HG03139 (cell line): ENCODE results near the gene OR5T2.
"Not testable (repeated sequence)": the region's sequence is repeated elsewhere in the genome, so short reads cannot be mapped to it uniquely, and the experiment has no call there.

Experiments
- ATAC-seq: cut with Tn5 transposase; IDR thresholded peaks from one replicate; pipeline ENCODE4 v1.9.1; 2021; ENCODE audit not compliant: unreplicated experiment

OR5T2 gene

GRCh38 chr11:56234155-56234554 is at the start of gene OR5T2:
OR5T2 (minus strand) TSS chr11:56234255; CDS start chr11:56233062, 1,193 bp downstream.
- no peak for ATAC-seq

- no peak for ATAC-seq
Measured at GRCh38 chr11:56273854-56274253, 39.8 kb upstream of the OR5T2 start, which contains the start of gene OR5T1. OR5T1 (plus strand) TSS chr11:56274154; CDS start chr11:56275639, 1,485 bp downstream.

- no peak for ATAC-seq
Measured at GRCh38 chr11:56271092-56271491, 37.0 kb upstream of the OR5T2 start.

GRCh38 chr11:56251954-56252353 is 17.9 kb upstream of the OR5T2 start, which contains the start of gene OR5T3:
OR5T3 (plus strand) TSS chr11:56252254; CDS start chr11:56252254, 0 bp downstream.
- no peak for ATAC-seq

GRCh38 chr11:56219735-56220134 is 14.3 kb downstream of the OR5T2 start:
- not testable (repeated sequence) for ATAC-seq

GRCh38 chr11:56214537-56214936 is 19.5 kb downstream of the OR5T2 start:
- ATAC-seq, result no peak

GRCh38 chr11:56207790-56208189 is 26.3 kb downstream of the OR5T2 start:
- no peak for ATAC-seq

- ATAC-seq, result no peak
Measured at GRCh38 chr11:56197367-56197766, 36.7 kb downstream of the OR5T2 start.

GRCh38 chr11:56196705-56197104 is 37.4 kb downstream of the OR5T2 start:
- ATAC-seq, result no peak

GRCh38 chr11:56188602-56189001 is 45.5 kb downstream of the OR5T2 start:
- no peak for ATAC-seq

GRCh38 chr11:56183459-56183858 is 50.6 kb downstream of the OR5T2 start:
- no peak for ATAC-seq
